A673 (cell line): ENCODE measurements around the gene TBC1D4. TPM values are rescaled to one million over a fixed set of nuclear protein-coding genes. Genes with fewer than 3 reads are reported as not detected.

Source experiments
- Bru-seq: library from RNA; stranded (reverse); fragments of 400-500 nt; gene quantifications from one replicate; lab custom pipeline; 2021; lab: Mats Ljungman, UMichigan
- BruChase-seq, 2 experiments: library from RNA; stranded (reverse); fragments of 400-500 nt; gene quantifications; one replicate each; lab custom pipeline; 2021; lab: Mats Ljungman, UMichigan
- BruUV-seq: library from RNA; stranded (reverse); fragments of 400-500 nt; replicated peaks from 2 replicates; lab custom pipeline; 2021; lab: Mats Ljungman, UMichigan
- CTCF ChIA-PET: fragments of 300-600 bp; sonication (Branson Sonifier 250); formaldehyde crosslinking; loops from one replicate; lab custom pipeline; 2022; ENCODE audit warnings: antibody characterized with exemption; lab: Charles Lee
- POLR2A ChIA-PET: fragments of 300-600 bp; sonication (Branson Sonifier 250); formaldehyde crosslinking; loops from one replicate; lab custom pipeline; 2022; ENCODE audit warnings: antibody characterized with exemption; ENCODE audit not compliant: low non-redundant PET; lab: Charles Lee
- DNase-seq: peaks from one replicate; pipeline ENCODE4 v3.0.0-alpha.2; 2015; ENCODE audit warnings: low spot score
- H3K27ac ChIP-seq: fragments of 200-600 bp; sonication (generic); 2 replicates; pipeline ENCODE4 v1.5.1; 2016; ENCODE audit warnings: mixed run types, low read depth, mild to moderate bottlenecking, mixed read lengths, antibody characterized with exemption, low read length; ENCODE audit not compliant: poor library complexity, severe bottlenecking
- H3K27me3 ChIP-seq: fragments of 200-600 bp; sonication (generic); replicated peaks from 2 replicates; pipeline ENCODE4 v1.6.1; 2017; ENCODE audit warnings: mixed run types, low read depth, mild to moderate bottlenecking, mixed read lengths, antibody characterized with exemption, low read length; ENCODE audit not compliant: insufficient read depth, poor library complexity
- H3K36me3 ChIP-seq: fragments of 200-600 bp; sonication (generic); 2 replicates; pipeline ENCODE4 v1.6.1; 2016; ENCODE audit warnings: mixed run types, mild to moderate bottlenecking, mixed read lengths, antibody characterized with exemption, low read length; ENCODE audit not compliant: insufficient read depth, poor library complexity, severe bottlenecking
- H3K4me1 ChIP-seq: fragments of 200-600 bp; sonication (generic); 2 replicates; pipeline ENCODE4 v1.6.1; 2017; ENCODE audit warnings: mixed run types, mild to moderate bottlenecking, mixed read lengths, antibody characterized with exemption, low read length; ENCODE audit not compliant: insufficient read depth, poor library complexity, severe bottlenecking
- H3K4me3 ChIP-seq: fragments of 200-600 bp; sonication (generic); 2 replicates; pipeline ENCODE4 v1.5.1; 2016; ENCODE audit warnings: low read depth, mixed run types, mild to moderate bottlenecking, mixed read lengths, low read length; ENCODE audit not compliant: poor library complexity, severe bottlenecking
- H3K9me3 ChIP-seq: fragments of 200-600 bp; sonication (generic); 2 replicates; pipeline ENCODE4 v1.6.1; 2016; ENCODE audit warnings: mixed run types, low read depth, mild to moderate bottlenecking, mixed read lengths, antibody characterized with exemption, low read length; ENCODE audit not compliant: poor library complexity, severe bottlenecking
- CTCF ChIP-seq: fragments of 300-800, 200-600 bp; sonication (generic); conservative IDR thresholded peaks from 2 replicates; pipeline ENCODE4 v1.5.1; 2017; ENCODE audit warnings: low read depth, mild to moderate bottlenecking, antibody characterized with exemption, low read length, moderate library complexity, mixed read lengths
- EZH2 ChIP-seq: fragments of 200-600 bp; sonication (generic); IDR thresholded peaks from 2 replicates; pipeline ENCODE4 v1.6.1; 2017; ENCODE audit warnings: borderline replicate concordance, low read depth, mild to moderate bottlenecking, mixed read lengths, antibody characterized with exemption, low read length; ENCODE audit not compliant: poor library complexity, severe bottlenecking
- intact Hi-C: fragments of 100-400 bp; cut with micrococcal nuclease; formaldehyde crosslinking; loops from one replicate; pipeline ENCODE4 v1.10.0; 2022; ENCODE audit not compliant: unreplicated experiment
- long read RNA-seq: library from polyadenylated mRNA; stranded (forward); transcript quantifications from one replicate; pipeline ENCODE4 v2.0.0, GENCODE V29; 2022
- total RNA-seq: library from RNA; stranded (reverse); gene quantifications from 2 replicates; pipeline ENCODE4 v1.2.3, GENCODE V29; 2021

The TBC1D4 gene
- 9.8 and 10.6 TPM in 2 replicates for total RNA-seq
- percentile 58 among the genes with signal in this experiment for Bru-seq, nascent RNA
- BruChase-seq, experiment 1, labeled RNA remaining after a 2-hour chase: percentile 55 among the genes with signal in this experiment
- percentile 55 among the genes with signal in this experiment for BruChase-seq, experiment 2, labeled RNA remaining after a 6-hour chase
- long read RNA-seq, full-length matches to known transcripts: 3 of 16 reads
- long read RNA-seq, partial matches to known transcripts: 11 of 16 reads
- long read RNA-seq, other reads (novel, unspliced or antisense): 2 of 16 reads

DNA sequence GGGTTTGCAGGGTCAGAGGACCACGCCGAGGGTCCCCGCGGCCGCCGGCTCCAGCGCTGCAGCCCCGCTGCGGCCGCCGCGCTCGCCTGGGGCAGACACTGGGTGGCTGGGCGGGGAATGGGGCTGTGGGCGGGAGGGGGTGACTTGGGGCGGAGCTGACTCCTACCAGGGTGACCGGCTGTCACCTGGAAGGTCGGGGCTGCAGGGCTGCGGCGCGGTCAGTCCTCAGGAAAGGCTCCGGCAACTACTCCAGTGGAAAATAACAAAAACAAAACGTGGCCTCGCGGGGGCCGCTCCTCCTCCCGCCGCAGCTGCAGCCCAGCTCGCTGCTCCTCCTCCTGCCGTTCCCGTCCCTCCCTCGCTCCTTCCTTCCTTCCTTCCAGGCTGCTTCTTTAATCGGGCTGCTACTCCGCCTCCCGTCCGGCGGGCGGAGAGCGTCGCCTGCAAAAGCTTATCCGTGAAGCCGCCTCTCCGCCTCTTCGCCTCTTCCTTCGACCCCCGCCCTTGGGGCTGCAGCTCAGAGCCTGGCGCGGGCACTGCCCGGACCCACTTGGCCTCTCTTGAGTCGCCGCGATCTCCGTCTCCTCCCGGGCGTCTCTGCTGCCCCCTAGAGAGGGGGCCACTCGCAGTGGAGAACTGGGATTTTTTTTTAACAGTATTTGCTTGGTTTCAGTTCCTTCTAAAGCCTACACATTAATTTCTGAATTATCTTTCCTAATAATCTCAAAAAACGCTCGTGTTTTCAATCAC, at the start of gene TBC1D4:
Gene TBC1D4, minus strand, starts transcription at position 100 of the 750 bp plus-strand sequence. CDS start 402 bp downstream, outside the sequence.
- peak within 1 kb of the TSS; percentile 35 for H3K27ac ChIP-seq
- peak; percentile 90 for TF ChIP-seq CTCF
- no peak for TF ChIP-seq EZH2
- no peaks in the 10 kb centered on the region for H3K9me3 ChIP-seq
- intact Hi-C loops: loop anchor here (1.0 to 5.0 kb wide), 2 partner anchors 67 to 110 kb away; partner anchors contain the start of gene UCHL3
- CTCF ChIA-PET: interaction anchor here (0.6 to 0.8 kb wide), 2 partner anchors 76 to 455 kb away, joined by 3 to 7 read pairs; no protein-coding TSS in a partner anchor
- H3K36me3 ChIP-seq: no peaks in the 10 kb centered on the region
- no TSS peak for BruUV-seq
- DNase-seq: peak; percentile 91
- peak within 1 kb of the TSS; percentile 83 for H3K4me3 ChIP-seq
- no peaks in the 10 kb centered on the region for H3K4me1 ChIP-seq
- POLR2A ChIA-PET: no interaction called here
- H3K27me3 ChIP-seq: peaks cover 32% of the 10 kb centered on the region

DNA sequence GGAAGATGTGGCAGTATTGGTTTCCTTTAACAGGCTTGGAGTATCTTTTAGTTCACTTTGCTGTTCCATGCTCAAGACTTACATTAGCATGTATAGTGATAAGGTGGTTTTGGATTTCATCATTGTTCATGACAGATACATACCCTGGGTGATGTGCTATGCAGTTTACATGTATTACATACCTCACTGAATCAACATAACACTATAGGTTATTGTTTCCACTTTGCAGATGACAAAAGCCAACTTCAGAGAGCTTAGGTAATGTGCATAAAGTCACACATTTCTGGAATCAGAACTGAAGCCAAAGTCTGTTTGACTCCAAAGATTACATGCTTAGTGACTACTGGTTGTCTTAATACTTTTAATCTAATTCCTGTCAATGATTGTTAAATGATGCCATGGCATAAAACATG, 48.6 kb upstream of the TBC1D4 start:
- POLR2A ChIA-PET: no interaction called here

More for the DNA sequence above, 48.6 kb upstream of the TBC1D4 start:
- BruUV-seq: no TSS peak
- Histone ChIP-seq H3K27me3 (no peaks in the 10 kb centered on the region), H3K4me3 (no peak overlapping the region), H3K27ac (no peak overlapping the region), H3K4me1 (peaks cover 4% of the 10 kb centered on the region), H3K9me3 (no peaks in the 10 kb centered on the region), H3K36me3 (peaks cover 8% of the 10 kb centered on the region)
- intact Hi-C loops: no loop called here
- CTCF ChIA-PET: no interaction called here
- DNase-seq: no peak
- TF ChIP-seq EZH2 (no peak), CTCF (no peak)
